Spinal cord (tissue), 10 donors: Measurements from ENCODE around the gene CYB5R3. TPM values are rescaled to one million over a fixed set of nuclear protein-coding genes. Genes with fewer than 3 reads are reported as not detected.
A peak's percentile ranks its signal among the peaks of the same experiment; 100 is the strongest.
"Not testable (repeated sequence)": the region's sequence is repeated elsewhere in the genome, so short reads cannot be mapped to it uniquely, and the experiment has no call there.

Source experiments
- DNase-seq, 6 donors: peaks; one replicate each; pipeline versions ENCODE4 v3.0.0 to v3.0.0-alpha.2; 2013 to 2015; ENCODE audit warnings: low spot score in 6 of 6, low read depth in 4 of 6
- H3K27ac ChIP-seq: one replicate; pipeline ENCODE4 v1.5.1; 2013; ENCODE audit warnings: low read depth, low read length, control low read depth
- H3K27me3 ChIP-seq: one replicate; pipeline ENCODE4 v1.6.1; 2013; ENCODE audit warnings: low read length; ENCODE audit not compliant: control insufficient read depth, insufficient read depth
- H3K36me3 ChIP-seq: one replicate; pipeline ENCODE4 v1.6.1; 2013; ENCODE audit warnings: low read length; ENCODE audit not compliant: control insufficient read depth, insufficient read depth
- H3K4me1 ChIP-seq: one replicate; pipeline ENCODE4 v1.6.1; 2013; ENCODE audit warnings: low read length; ENCODE audit not compliant: control insufficient read depth, insufficient read depth
- H3K4me3 ChIP-seq: one replicate; pipeline ENCODE4 v1.5.1; 2013; ENCODE audit warnings: low read depth, low read length, control low read depth
- H3K9me3 ChIP-seq: one replicate; pipeline ENCODE4 v1.6.1; 2013; ENCODE audit warnings: low read length; ENCODE audit not compliant: control insufficient read depth, insufficient read depth
- WGBS: methylation state at CpG from one replicate; pipeline ENCODE4 v1.1.5; 2013; ENCODE audit warnings: missing lambda C conversion rate; ENCODE audit not compliant: insufficient coverage; 5-methylcytosine and 5-hydroxymethylcytosine counted together
- polyA plus RNA-seq, 2 donors: library from polyadenylated mRNA; unstranded; fragments of 120-200 nt; gene quantifications; one replicate each; pipeline ENCODE4 v1.2.1, GENCODE V29; 2013; ENCODE audit not compliant: insufficient read length in 2 of 2
- total RNA-seq, 2 donors: library from RNA; depleted of rRNA in 1 of 2; stranded (reverse); fragments of 120-200 nt in 1 of 2; fragments of >200 nt in 1 of 2; gene quantifications; one replicate each; pipeline versions ENCODE4 v1.2.3 to v1.2.4, GENCODE V29; 2013 to 2014
- donor health status: healthy.

CYB5R3 gene
- total and polyA plus RNA-seq, 4 donors, result 30.1 to 184 (median 128) TPM

GRCh38 chr22:42679691-42680090 lies 30.5 kb upstream of the CYB5R3 start:
- peaks cover 18% of the 10 kb centered on the region for H3K4me1 ChIP-seq
- H3K36me3 ChIP-seq, result no peaks in the 10 kb centered on the region
- WGBS, result no CpG with 5 or more reads among the region's 4 CpGs
- H3K27me3 ChIP-seq, result no peaks in the 10 kb centered on the region
- no peak overlapping the region for H3K27ac ChIP-seq
- H3K9me3 ChIP-seq, result peaks cover 1% of the 10 kb centered on the region
- no peak overlapping the region for H3K4me3 ChIP-seq
- DNase-seq, result no peak

DNA sequence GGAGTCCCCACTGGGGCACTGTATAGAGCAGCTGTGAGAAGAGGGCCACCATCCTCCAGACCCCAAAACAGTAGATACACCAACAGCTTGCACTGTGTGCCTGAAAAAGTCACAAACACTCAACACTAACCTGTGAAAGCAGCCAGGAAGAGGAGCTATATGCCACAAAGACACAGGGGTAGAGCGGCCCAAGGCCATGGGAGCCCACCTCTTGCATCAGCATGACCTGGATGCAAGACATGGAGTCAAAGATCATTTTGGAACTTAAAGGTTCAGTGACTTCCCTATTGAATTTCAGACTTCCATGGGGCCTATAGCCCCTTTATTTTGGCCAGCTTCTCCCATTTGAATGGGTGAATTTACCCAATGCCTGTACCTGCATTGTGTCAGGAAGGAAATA lies 29.7 kb upstream of the CYB5R3 start:
- Histone ChIP-seq H3K27ac (no peak overlapping the region), H3K27me3 (no peaks in the 10 kb centered on the region), H3K9me3 (peaks cover 1% of the 10 kb centered on the region), H3K4me1 (peaks cover 10% of the 10 kb centered on the region), H3K36me3 (no peaks in the 10 kb centered on the region), H3K4me3 (no peak overlapping the region)
- WGBS, result 100% methylated on average over 1 of the region's 1 CpG
- no peak for DNase-seq

- not testable (repeated sequence) for H3K36me3 ChIP-seq, DNase-seq, H3K27ac ChIP-seq, H3K27me3 ChIP-seq, H3K9me3 ChIP-seq, H3K4me1 ChIP-seq, H3K4me3 ChIP-seq
- 86% methylated on average over 4 of the region's 4 CpGs for WGBS
These were observed 28.7 kb upstream of the CYB5R3 start for GRCh38 chr22:42677936-42678335.

GRCh38 chr22:42676059-42676607 lies 26.9 kb upstream of the CYB5R3 start:
- Histone ChIP-seq H3K9me3 (peaks cover 1% of the 10 kb centered on the region), H3K36me3 (no peaks in the 10 kb centered on the region), H3K27ac (no peak overlapping the region), H3K27me3 (no peaks in the 10 kb centered on the region), H3K4me1 (no peaks in the 10 kb centered on the region), H3K4me3 (no peak overlapping the region)
- DNase-seq, result peak in 1 of 6 donors; percentile 45
- 48% methylated on average over 4 of the region's 7 CpGs for WGBS

GRCh38 chr22:42673898-42674401 lies 24.8 kb upstream of the CYB5R3 start:
- H3K4me3 ChIP-seq, result no peak overlapping the region
- peaks cover 1% of the 10 kb centered on the region for H3K9me3 ChIP-seq
- 14% methylated on average over 1 of the region's 2 CpGs for WGBS
- no peaks in the 10 kb centered on the region for H3K27me3 ChIP-seq
- DNase-seq, result peak in 2 of 6 donors; percentile 42 to 50
- no peaks in the 10 kb centered on the region for H3K36me3 ChIP-seq
- H3K4me1 ChIP-seq, result no peaks in the 10 kb centered on the region
- H3K27ac ChIP-seq, result no peak overlapping the region

- not testable (repeated sequence) for H3K27me3 ChIP-seq, H3K4me1 ChIP-seq, H3K36me3 ChIP-seq, DNase-seq, H3K27ac ChIP-seq, H3K9me3 ChIP-seq, H3K4me3 ChIP-seq
- 94% methylated on average over 10 of the region's 13 CpGs for WGBS
These were observed 23.9 kb upstream of the CYB5R3 start for GRCh38 chr22:42673071-42673470.

GRCh38 chr22:42670921-42671709 lies 21.9 kb upstream of the CYB5R3 start:
- Histone ChIP-seq H3K9me3 (no peaks in the 10 kb centered on the region), H3K36me3 (no peaks in the 10 kb centered on the region), H3K4me3 (no peak overlapping the region), H3K27me3 (no peaks in the 10 kb centered on the region), H3K27ac (no peak overlapping the region), H3K4me1 (no peaks in the 10 kb centered on the region)
- 73% methylated on average over 9 of the region's 19 CpGs for WGBS
- no peak for DNase-seq

DNA sequence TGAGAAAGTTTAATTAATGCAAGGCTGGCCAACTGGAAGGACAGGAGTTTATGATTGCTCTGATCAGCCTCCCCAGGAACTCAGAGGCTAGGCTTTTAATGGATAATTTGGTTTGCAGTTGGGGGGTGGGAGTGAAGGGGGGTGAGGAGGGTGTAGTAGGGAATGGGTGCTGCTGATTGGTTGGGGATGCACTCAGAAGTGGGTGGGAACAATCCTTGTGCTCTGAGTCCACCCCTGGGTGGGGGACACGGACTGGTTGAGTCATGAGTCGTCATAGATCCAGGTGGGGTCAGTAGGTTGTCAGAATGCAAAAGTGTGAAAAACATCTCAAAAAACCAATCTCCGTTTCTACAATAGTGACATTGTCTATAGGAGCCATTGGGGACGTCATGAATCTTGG lies 20.9 kb upstream of the CYB5R3 start:
- WGBS, result 100% methylated on average over 2 of the region's 4 CpGs
- Histone ChIP-seq H3K36me3 (no peaks in the 10 kb centered on the region), H3K27me3 (no peaks in the 10 kb centered on the region), H3K4me3 (no peak overlapping the region), H3K27ac (no peak overlapping the region), H3K4me1 (no peaks in the 10 kb centered on the region), H3K9me3 (no peaks in the 10 kb centered on the region)
- no peak for DNase-seq

DNA sequence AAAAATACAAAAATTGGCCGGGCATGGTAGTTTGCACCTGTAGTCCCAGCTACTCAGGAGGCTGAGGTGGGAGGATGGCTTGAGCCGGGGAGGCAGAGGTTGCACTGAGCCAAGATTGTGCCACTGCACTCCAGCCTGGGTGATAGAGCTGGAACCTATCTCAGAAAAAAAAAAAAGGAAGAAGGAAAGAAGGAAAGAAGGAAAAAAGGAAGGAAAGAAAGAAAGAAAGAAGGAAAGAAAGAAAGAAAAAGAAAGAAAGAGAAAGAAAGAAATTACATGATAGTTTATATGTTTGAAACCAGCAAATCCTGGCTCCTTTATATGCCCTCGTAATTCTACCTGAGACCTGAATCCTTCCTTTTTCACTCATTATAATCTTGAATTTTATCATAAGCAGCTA lies 17.2 kb upstream of the CYB5R3 start:
- H3K36me3 ChIP-seq, H3K27me3 ChIP-seq, H3K27ac ChIP-seq, DNase-seq, H3K9me3 ChIP-seq, H3K4me3 ChIP-seq: not testable (repeated sequence)
- WGBS, result 100% methylated on average over 1 of the region's 3 CpGs
- peaks cover 12% of the 10 kb centered on the region for H3K4me1 ChIP-seq
